ENCODE data around the gene NPY.

Gene NPY

DNA sequence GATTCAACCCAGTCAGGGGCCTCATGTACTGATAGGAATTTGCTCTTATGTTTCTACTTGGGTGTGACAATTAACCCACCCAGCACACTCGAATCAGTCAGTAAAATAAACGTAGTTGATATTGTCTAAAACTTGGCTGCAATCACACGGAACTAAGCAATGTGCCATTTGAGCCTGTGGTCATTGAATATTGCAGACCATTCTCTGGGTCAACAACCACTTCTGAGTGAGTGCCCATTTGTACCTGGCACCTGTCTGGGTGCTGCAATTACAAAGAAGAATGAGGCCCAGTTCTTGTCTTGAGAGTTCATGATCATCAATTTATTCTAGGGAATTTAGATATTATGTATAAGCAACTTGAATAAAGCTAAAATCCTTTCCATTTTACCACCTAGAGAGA lies 29.8 kb downstream of the NPY start:
- Histone ChIP-seq H2AFZ (ENCODE audit: low read length, unreplicated experiment) (no peak overlapping the region), H3K79me2 (ENCODE audit: control insufficient read depth, insufficient read depth, low read length, unreplicated experiment) (no peaks in the 10 kb centered on the region), H3K27ac (ENCODE audit: low read depth, low read length) (no peak overlapping the region), H3K4me3 (ENCODE audit: low read depth, low read length) (no peak overlapping the region), H3K27me3 (ENCODE audit: insufficient read depth, low read length) (peaks cover 26% of the 10 kb centered on the region), H3K36me3 (ENCODE audit: insufficient read depth, low read length) (no peaks in the 10 kb centered on the region), H3K4me1 (ENCODE audit: control insufficient read depth, insufficient read depth, low read length, unreplicated experiment) (no peaks in the 10 kb centered on the region)

DNA sequence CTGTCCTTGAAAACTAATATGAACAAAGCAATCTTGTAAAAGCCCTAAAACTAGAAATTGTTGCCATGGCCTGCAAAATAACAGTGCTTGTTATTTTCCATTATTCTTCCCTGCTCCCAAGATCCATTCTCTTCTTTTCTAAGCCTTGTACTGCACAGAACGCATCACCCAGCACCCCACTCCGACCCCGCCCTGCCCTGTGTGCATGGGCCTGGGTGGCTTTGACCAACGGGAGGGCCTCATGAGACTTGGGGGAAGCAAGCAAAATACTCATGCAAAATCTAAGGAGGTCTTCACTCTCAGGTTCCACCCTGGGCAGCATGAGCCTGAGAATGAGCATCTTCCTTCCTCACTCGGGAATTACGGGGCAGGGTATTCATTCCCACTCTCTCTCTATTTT lies 32.4 kb downstream of the NPY start:
- Histone ChIP-seq H3K27ac (ENCODE audit: low read depth, low read length) (no peak overlapping the region), H3K79me2 (ENCODE audit: control insufficient read depth, insufficient read depth, low read length, unreplicated experiment) (no peaks in the 10 kb centered on the region), H3K27me3 (ENCODE audit: insufficient read depth, low read length) (peaks cover 31% of the 10 kb centered on the region), H3K4me3 (ENCODE audit: low read depth, low read length) (no peak overlapping the region), H2AFZ (ENCODE audit: low read length, unreplicated experiment) (no peak overlapping the region), H3K4me1 (ENCODE audit: control insufficient read depth, insufficient read depth, low read length, unreplicated experiment) (no peaks in the 10 kb centered on the region), H3K36me3 (ENCODE audit: insufficient read depth, low read length) (no peaks in the 10 kb centered on the region)

- H3K27ac ChIP-seq (ENCODE audit: low read depth, low read length) = no peak overlapping the region
- H3K36me3 ChIP-seq (ENCODE audit: insufficient read depth, low read length) = no peaks in the 10 kb centered on the region
- no peak overlapping the region for H2AFZ ChIP-seq (ENCODE audit: low read length, unreplicated experiment)
- H3K4me1 ChIP-seq (ENCODE audit: control insufficient read depth, insufficient read depth, low read length, unreplicated experiment) = no peaks in the 10 kb centered on the region
- peaks cover 22% of the 10 kb centered on the region for H3K27me3 ChIP-seq (ENCODE audit: insufficient read depth, low read length)
- no peaks in the 10 kb centered on the region for H3K79me2 ChIP-seq (ENCODE audit: control insufficient read depth, insufficient read depth, low read length, unreplicated experiment)
- no peak overlapping the region for H3K4me3 ChIP-seq (ENCODE audit: low read depth, low read length)
These were observed 34.3 kb downstream of the NPY start for GRCh38 chr7:24318326-24318725.

DNA sequence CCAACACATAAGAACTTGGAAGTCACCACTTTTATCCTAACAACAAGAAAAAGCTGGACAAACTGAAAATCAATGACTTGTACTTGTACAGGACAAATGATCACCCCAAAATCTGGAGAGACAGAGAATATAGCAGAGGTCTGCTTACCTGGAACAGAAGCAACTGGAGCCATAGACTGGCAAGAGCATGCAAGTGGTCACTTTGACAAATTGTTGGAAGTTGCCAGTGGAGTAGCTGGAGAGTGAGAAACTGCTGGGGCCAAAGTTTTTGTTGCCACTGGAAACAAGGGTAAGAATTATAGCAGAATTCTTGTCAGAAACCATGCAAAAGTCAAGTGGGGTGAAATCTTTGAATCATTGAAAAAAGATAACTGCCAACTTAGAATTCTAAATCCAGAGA lies 35.2 kb downstream of the NPY start:
- no peaks in the 10 kb centered on the region for H3K79me2 ChIP-seq (ENCODE audit: control insufficient read depth, insufficient read depth, low read length, unreplicated experiment)
- H3K27me3 ChIP-seq (ENCODE audit: insufficient read depth, low read length) = peaks cover 22% of the 10 kb centered on the region
- H2AFZ ChIP-seq (ENCODE audit: low read length, unreplicated experiment) = no peak overlapping the region
- no peaks in the 10 kb centered on the region for H3K4me1 ChIP-seq (ENCODE audit: control insufficient read depth, insufficient read depth, low read length, unreplicated experiment)
- H3K36me3 ChIP-seq (ENCODE audit: insufficient read depth, low read length) = no peaks in the 10 kb centered on the region
- no peak overlapping the region for H3K27ac ChIP-seq (ENCODE audit: low read depth, low read length)
- H3K4me3 ChIP-seq (ENCODE audit: low read depth, low read length) = no peak overlapping the region

GRCh38 chr7:24323961-24324480 lies 40.0 kb downstream of the NPY start:
- Histone ChIP-seq H3K27me3 (ENCODE audit: insufficient read depth, low read length) (peaks cover 9% of the 10 kb centered on the region), H3K27ac (ENCODE audit: low read depth, low read length) (no peak overlapping the region), H2AFZ (ENCODE audit: low read length, unreplicated experiment) (no peak overlapping the region), H3K4me1 (ENCODE audit: control insufficient read depth, insufficient read depth, low read length, unreplicated experiment) (no peaks in the 10 kb centered on the region), H3K79me2 (ENCODE audit: control insufficient read depth, insufficient read depth, low read length, unreplicated experiment) (no peaks in the 10 kb centered on the region), H3K4me3 (ENCODE audit: low read depth, low read length) (no peak overlapping the region), H3K36me3 (ENCODE audit: insufficient read depth, low read length) (no peaks in the 10 kb centered on the region)

GRCh38 chr7:24325708-24326107 lies 41.7 kb downstream of the NPY start:
- Histone ChIP-seq H3K4me1 (ENCODE audit: control insufficient read depth, insufficient read depth, low read length, unreplicated experiment) (no peaks in the 10 kb centered on the region), H3K36me3 (ENCODE audit: insufficient read depth, low read length) (no peaks in the 10 kb centered on the region), H3K27ac (ENCODE audit: low read depth, low read length) (no peak overlapping the region), H3K79me2 (ENCODE audit: control insufficient read depth, insufficient read depth, low read length, unreplicated experiment) (no peaks in the 10 kb centered on the region), H3K27me3 (ENCODE audit: insufficient read depth, low read length) (peaks cover 5% of the 10 kb centered on the region), H2AFZ (ENCODE audit: low read length, unreplicated experiment) (no peak overlapping the region), H3K4me3 (ENCODE audit: low read depth, low read length) (no peak overlapping the region)

DNA sequence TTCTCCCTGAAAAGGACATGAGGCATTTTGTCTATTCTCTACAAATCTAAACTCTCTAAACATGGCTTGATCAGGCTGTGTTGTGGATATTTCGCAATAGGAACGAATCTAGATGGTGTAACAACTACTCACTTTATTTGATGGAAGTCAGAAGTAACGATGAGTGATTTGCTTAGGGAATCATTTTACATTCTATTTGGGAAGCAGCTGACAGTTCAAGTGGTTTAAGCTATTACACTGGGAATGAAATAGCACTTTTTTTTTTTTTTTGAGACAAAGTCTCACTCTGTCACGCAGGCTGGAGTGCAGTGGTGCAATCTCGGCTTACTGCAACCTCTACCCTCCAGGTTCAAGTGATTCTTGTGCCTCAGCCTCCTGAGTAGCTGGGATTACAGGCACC lies 44.1 kb downstream of the NPY start:
- H3K4me3 ChIP-seq (ENCODE audit: low read depth, low read length) = no peak overlapping the region
- no peak overlapping the region for H3K27ac ChIP-seq (ENCODE audit: low read depth, low read length)
- no peaks in the 10 kb centered on the region for H3K4me1 ChIP-seq (ENCODE audit: control insufficient read depth, insufficient read depth, low read length, unreplicated experiment)
- no peaks in the 10 kb centered on the region for H3K79me2 ChIP-seq (ENCODE audit: control insufficient read depth, insufficient read depth, low read length, unreplicated experiment)
- no peak overlapping the region for H2AFZ ChIP-seq (ENCODE audit: low read length, unreplicated experiment)
- peaks cover 5% of the 10 kb centered on the region; the same call in 1 of the 2 replicates for H3K27me3 ChIP-seq (ENCODE audit: insufficient read depth, low read length)
- H3K36me3 ChIP-seq (ENCODE audit: insufficient read depth, low read length) = no peaks in the 10 kb centered on the region

- Histone ChIP-seq H3K4me3 (ENCODE audit: low read depth, low read length) (no peak overlapping the region), H3K27me3 (ENCODE audit: insufficient read depth, low read length) (peaks cover 5% of the 10 kb centered on the region; the same call in 1 of the 2 replicates), H2AFZ (ENCODE audit: low read length, unreplicated experiment) (no peak overlapping the region), H3K4me1 (ENCODE audit: control insufficient read depth, insufficient read depth, low read length, unreplicated experiment) (no peaks in the 10 kb centered on the region), H3K36me3 (ENCODE audit: insufficient read depth, low read length) (no peaks in the 10 kb centered on the region), H3K79me2 (ENCODE audit: control insufficient read depth, insufficient read depth, low read length, unreplicated experiment) (no peaks in the 10 kb centered on the region), H3K27ac (ENCODE audit: low read depth, low read length) (no peak overlapping the region)
These were observed 44.9 kb downstream of the NPY start for GRCh38 chr7:24328894-24329293.

- Histone ChIP-seq H2AFZ (ENCODE audit: low read length, unreplicated experiment) (no peak overlapping the region), H3K4me3 (ENCODE audit: low read depth, low read length) (no peak overlapping the region)
These were observed 50.0 kb downstream of the NPY start for GRCh38 chr7:24334012-24334411.

DNA sequence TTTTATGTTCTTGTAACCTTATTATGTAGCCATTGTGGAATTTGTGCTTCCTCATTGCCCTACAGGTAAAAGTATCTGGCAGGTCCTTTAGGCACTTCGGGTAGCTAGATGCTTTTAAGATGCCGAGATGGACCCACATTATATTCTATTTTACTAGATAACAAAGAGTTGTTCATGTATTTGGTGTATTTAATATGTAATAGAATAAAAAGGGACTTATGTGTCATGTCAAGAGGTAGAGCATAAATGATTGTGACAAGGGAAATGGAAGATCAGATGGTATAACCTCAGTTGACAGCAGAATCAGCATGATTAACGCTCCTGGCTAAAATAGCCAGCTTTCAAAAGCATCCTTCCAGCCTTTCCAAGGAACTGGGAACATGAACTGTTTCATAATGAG lies 50.6 kb downstream of the NPY start:
- Histone ChIP-seq H3K79me2 (ENCODE audit: control insufficient read depth, insufficient read depth, low read length, unreplicated experiment) (no peaks in the 10 kb centered on the region), H3K36me3 (ENCODE audit: insufficient read depth, low read length) (no peaks in the 10 kb centered on the region), H3K27ac (ENCODE audit: low read depth, low read length) (no peak overlapping the region), H3K4me3 (ENCODE audit: low read depth, low read length) (no peak overlapping the region), H2AFZ (ENCODE audit: low read length, unreplicated experiment) (no peak overlapping the region), H3K27me3 (ENCODE audit: insufficient read depth, low read length) (peaks cover 9% of the 10 kb centered on the region), H3K4me1 (ENCODE audit: control insufficient read depth, insufficient read depth, low read length, unreplicated experiment) (no peaks in the 10 kb centered on the region)

More at GRCh38 chr7:24334012-24334411, 50.0 kb downstream of the NPY start:
- no peak overlapping the region for H3K27ac ChIP-seq (ENCODE audit: low read depth, low read length)
- H3K4me1 ChIP-seq (ENCODE audit: control insufficient read depth, insufficient read depth, low read length, unreplicated experiment) = no peaks in the 10 kb centered on the region
- H3K36me3 ChIP-seq (ENCODE audit: insufficient read depth, low read length) = no peaks in the 10 kb centered on the region
- H3K27me3 ChIP-seq (ENCODE audit: insufficient read depth, low read length) = peaks cover 10% of the 10 kb centered on the region
- no peaks in the 10 kb centered on the region for H3K79me2 ChIP-seq (ENCODE audit: control insufficient read depth, insufficient read depth, low read length, unreplicated experiment)

GRCh38 chr7:24336461-24336860 lies 52.5 kb downstream of the NPY start:
- Histone ChIP-seq H3K4me1 (ENCODE audit: control insufficient read depth, insufficient read depth, low read length, unreplicated experiment) (no peaks in the 10 kb centered on the region), H3K27ac (ENCODE audit: low read depth, low read length) (no peak overlapping the region), H3K36me3 (ENCODE audit: insufficient read depth, low read length) (no peaks in the 10 kb centered on the region), H2AFZ (ENCODE audit: low read length, unreplicated experiment) (no peak overlapping the region), H3K79me2 (ENCODE audit: control insufficient read depth, insufficient read depth, low read length, unreplicated experiment) (no peaks in the 10 kb centered on the region), H3K27me3 (ENCODE audit: insufficient read depth, low read length) (peaks cover 9% of the 10 kb centered on the region), H3K4me3 (ENCODE audit: low read depth, low read length) (no peak overlapping the region)

Measured in ACC112 (cell line).